NCI-H774 (cell line): ENCODE measurements around the gene C12orf54.
"Not testable (repeated sequence)": the region's sequence is repeated elsewhere in the genome, so short reads cannot be mapped to it uniquely, and the experiment has no call there.

Experiments used
- DNase-seq: peaks from one replicate; lab custom pipeline; 2025; lab: John Stamatoyannopoulos, UW

Gene C12orf54

GRCh38 chr12:48482198-48482597, at the start of gene C12orf54:
Gene C12orf54 (plus strand): TSS chr12:48482498. CDS start chr12:48483297, 799 bp downstream.
- no peak for DNase-seq

DNA sequence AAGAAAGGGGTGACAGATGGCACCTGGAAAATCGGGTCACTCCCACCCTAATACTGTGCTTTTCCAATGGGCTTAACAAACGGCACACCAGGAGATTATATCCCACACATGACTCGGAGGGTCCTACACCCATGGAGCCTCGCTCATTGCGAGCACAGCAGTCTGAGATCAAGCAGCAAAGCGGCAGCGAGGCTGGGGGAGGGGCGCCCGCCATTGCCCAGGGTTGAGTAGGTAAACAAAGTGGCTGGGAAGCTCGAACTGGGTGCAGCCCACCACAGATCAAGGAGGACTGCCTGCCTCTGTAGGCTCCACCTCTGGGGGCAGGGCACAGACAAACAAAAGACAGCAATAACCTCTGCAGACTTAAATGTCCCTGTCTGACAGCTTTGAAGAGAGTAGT, 48.3 kb upstream of the C12orf54 start:
- DNase-seq, result not testable (repeated sequence)

GRCh38 chr12:48441069-48441468, 41.2 kb upstream of the C12orf54 start:
- no peak for DNase-seq

- DNase-seq, result no peak
These were observed 40.0 kb upstream of the C12orf54 start for GRCh38 chr12:48442179-48442847.

DNA sequence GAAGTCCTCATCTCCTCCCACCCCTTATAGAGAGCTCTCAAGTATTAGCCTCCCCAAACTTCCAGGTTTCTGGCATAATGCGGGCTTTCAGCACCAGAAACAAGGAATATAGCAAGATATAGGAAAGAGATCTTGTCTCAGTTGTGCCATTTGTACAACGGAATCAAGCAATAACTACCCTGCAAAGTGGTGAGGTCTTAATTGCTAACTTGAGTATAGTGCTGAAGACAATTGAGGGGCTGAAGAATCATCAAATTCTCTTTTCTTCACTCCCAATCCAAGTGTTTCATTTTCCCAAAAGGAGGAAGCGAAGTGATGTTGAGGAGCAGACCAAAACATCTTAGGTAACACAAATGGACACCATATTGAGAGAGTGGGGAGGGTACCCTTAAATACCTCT, 36.8 kb upstream of the C12orf54 start:
- no peak for DNase-seq

- DNase-seq, result no peak
These were observed 36.0 kb upstream of the C12orf54 start for GRCh38 chr12:48446161-48446776.

DNA sequence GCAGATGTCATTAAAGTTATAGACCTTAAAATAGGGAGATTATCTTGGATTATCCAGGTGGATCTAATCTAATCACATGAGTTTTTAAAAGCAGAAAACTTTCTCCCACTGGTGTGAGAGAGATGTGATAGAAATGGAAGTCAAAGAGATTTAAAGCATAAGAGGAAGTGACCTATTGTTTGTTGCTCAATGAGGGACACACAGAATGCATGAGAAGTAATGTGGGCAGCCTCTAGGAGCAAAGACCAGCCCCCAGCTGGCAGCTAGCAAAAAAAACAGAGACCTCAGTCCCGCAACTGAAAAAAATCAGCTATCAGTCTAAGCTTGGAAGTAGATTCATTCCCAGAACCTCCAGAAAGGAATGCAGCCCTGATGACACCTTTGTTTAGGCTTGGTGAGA, 34.5 kb upstream of the C12orf54 start:
- DNase-seq, result no peak

GRCh38 chr12:48451372-48451771, 30.9 kb upstream of the C12orf54 start:
- DNase-seq, result no peak

DNA sequence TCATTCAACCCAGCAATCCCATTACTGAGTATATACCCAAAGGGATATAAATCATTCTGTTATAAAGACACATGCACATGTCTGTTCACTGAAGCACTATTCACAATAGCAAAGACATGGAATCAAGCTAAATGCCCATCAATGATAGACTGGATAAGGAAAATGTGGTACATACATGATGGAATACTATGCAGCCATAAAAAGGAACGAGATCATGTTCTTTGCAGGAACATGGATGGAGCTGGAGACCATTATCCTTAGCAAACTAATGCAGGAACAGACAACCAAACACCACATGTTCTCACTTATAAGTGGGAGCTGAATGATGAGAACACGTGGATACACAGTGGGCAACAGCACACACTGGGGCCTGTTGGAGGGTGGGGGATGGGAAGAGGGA, 29.3 kb upstream of the C12orf54 start:
- DNase-seq, result not testable (repeated sequence)

- DNase-seq, result no peak
These were observed 27.6 kb upstream of the C12orf54 start for GRCh38 chr12:48454667-48455066.

- DNase-seq, result no peak
These were observed 27.2 kb upstream of the C12orf54 start for GRCh38 chr12:48455116-48455515.

GRCh38 chr12:48459259-48459658, 23.0 kb upstream of the C12orf54 start:
- DNase-seq, result no peak

DNA sequence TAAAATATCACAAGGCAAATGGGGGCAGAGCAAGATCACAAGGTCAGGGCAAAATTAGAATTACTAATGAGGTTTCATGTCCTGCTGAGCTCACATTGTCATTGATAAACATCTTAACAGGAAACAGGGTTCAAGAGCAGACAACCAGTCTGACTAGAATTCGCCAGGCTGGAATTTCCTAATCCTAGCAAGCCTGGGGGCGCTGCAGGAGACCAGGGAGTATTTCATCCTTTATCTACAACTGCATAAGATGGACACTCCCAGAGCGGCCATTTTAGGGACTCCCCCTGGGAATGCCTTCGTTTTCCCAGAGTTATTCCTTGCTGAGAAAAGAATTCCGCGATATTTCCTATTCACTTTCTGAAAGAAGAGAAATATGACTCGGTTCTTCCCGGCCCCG, 13.3 kb upstream of the C12orf54 start:
- DNase-seq, result not testable (repeated sequence)

GRCh38 chr12:48472259-48472658, 10.0 kb upstream of the C12orf54 start, which contains the start of gene ANP32D:
Gene ANP32D (plus strand): TSS chr12:48472559. CDS start chr12:48472665, 106 bp downstream.
- no peak for DNase-seq

DNA sequence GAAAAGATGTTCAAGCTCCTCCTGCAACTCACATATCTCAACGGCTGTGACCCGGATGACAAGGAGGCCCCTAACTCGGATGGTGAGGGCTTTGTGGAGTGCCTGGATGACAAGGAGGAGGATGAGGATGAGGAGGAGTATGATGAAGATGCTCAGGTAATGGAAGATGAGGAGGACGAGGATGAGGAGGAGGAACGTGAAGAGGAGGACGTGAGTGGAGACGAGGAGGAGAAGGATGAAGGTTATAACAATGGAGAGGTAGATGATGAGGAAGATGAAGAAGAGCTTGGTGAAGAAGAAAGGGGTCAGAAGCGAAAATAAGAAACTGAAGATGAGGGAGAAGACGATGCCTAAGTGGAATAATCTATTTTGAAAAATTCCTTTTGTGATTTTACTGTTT, 9.2 kb upstream of the C12orf54 start:
- DNase-seq, result no peak

GRCh38 chr12:48474497-48474896, 7.8 kb upstream of the C12orf54 start:
- not testable (repeated sequence) for DNase-seq

- DNase-seq, result no peak
These were observed 632 bp downstream of the C12orf54 start for GRCh38 chr12:48482930-48483329.

GRCh38 chr12:48486261-48486660, 4.0 kb downstream of the C12orf54 start:
- no peak for DNase-seq

DNA sequence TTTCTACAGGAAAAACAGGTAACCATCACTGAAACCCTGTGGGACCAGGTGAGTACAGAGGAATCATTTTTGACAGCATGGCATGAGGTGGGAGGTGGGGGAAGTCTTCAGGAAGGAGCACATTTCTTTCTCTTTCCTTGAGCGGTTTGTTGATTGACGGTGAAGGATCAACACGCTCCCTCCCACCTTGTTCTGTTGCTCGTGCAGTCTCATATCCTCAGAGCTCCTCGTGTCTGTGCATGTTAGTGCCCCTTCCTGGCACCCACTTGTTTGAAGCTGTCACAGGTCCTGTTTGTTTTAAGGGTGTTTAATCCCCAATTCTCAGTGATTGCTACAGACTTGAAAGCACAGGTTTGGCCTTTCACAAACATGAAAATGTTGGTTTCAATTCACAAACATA, 4.4 kb downstream of the C12orf54 start:
- no peak for DNase-seq

GRCh38 chr12:48489012-48489411, 6.7 kb downstream of the C12orf54 start:
- no peak for DNase-seq

- DNase-seq, result not testable (repeated sequence)
These were observed 7.2 kb downstream of the C12orf54 start for GRCh38 chr12:48489456-48489855.

- DNase-seq, result not testable (repeated sequence)
These were observed 18.0 kb downstream of the C12orf54 start for GRCh38 chr12:48500281-48500680.

- DNase-seq, result not testable (repeated sequence)
These were observed 24.5 kb downstream of the C12orf54 start for GRCh38 chr12:48506836-48507235.

DNA sequence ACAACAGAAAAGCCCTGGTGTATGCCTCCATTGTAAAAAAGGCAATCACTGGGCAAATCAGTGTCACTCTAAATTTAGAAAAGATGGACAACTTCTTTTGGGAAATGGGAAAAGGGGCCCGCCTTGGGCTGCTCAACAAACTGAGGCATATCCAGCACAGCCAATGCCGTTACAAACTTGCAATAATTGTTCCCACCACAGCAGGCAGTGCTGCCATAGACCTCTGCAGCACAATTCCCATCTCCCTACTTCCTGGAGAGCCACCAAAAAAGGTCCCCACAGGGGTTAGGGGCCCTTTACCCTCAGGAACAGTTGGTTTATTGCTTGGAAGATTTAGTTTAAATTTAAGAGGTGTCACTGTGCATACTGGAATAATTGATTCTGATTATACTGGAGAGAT, 26.7 kb downstream of the C12orf54 start:
- DNase-seq, result no peak
